GM12878 (cell line): ENCODE data around the gene DBNDD2.

Experiments
- MYC ChIP-seq: IDR thresholded peaks from 2 replicates; pipeline ENCODE4 v1.6.1; 2011; ENCODE audit warnings: mild to moderate bottlenecking, low read length, moderate library complexity, inconsistent platforms; ENCODE audit not compliant: insufficient read depth, insufficient replicate concordance, insufficient read length, severe bottlenecking
- NBN ChIP-seq: fragments of 450-650 bp; IDR thresholded peaks from 2 replicates; pipeline ENCODE4 v1.6.1; 2016
- POLR2A ChIP-seq: IDR thresholded peaks from 2 replicates; pipeline ENCODE4 v1.6.1; 2011; ENCODE audit warnings: low read depth, mild to moderate bottlenecking, low read length
- RCOR1 ChIP-seq: conservative IDR thresholded peaks from 2 replicates; pipeline ENCODE4 v1.6.1; 2012; ENCODE audit warnings: low read depth, low read length, improper control_type of control experiment
- SIN3A ChIP-seq: IDR thresholded peaks from 2 replicates; pipeline ENCODE4 v1.6.1; 2012; ENCODE audit warnings: low read depth, low read length, improper control_type of control experiment
- ZNF217 ChIP-seq: fragments of 450-650 bp; IDR thresholded peaks from 2 replicates; pipeline ENCODE4 v1.6.1; 2017; ENCODE audit warnings: antibody characterized with exemption, mild to moderate bottlenecking
- TF ChIP-seq, protein P1 (sequence below), 3 experiments: IDR thresholded peaks in 2 of 3; conservative IDR thresholded peaks in 1 of 3; 2 replicates each; pipeline ENCODE4 v1.5.1; 2011; ENCODE audit warnings: low read depth in 3 of 3, low read length in 3 of 3, mild to moderate bottlenecking in 3 of 3, control low read depth in 2 of 3, moderate library complexity in 2 of 3, inconsistent platforms in 1 of 3, mixed read lengths in 1 of 3; ENCODE audit not compliant: control insufficient read depth in 2 of 3, insufficient read depth in 1 of 3; ENCODE audit errors: extremely low read depth in 1 of 3
- TF ChIP-seq, protein P2 (sequence below): IDR thresholded peaks from 2 replicates; pipeline ENCODE4 v1.6.1; 2012; ENCODE audit warnings: low read depth, low read length, improper control_type of control experiment

DNA sequence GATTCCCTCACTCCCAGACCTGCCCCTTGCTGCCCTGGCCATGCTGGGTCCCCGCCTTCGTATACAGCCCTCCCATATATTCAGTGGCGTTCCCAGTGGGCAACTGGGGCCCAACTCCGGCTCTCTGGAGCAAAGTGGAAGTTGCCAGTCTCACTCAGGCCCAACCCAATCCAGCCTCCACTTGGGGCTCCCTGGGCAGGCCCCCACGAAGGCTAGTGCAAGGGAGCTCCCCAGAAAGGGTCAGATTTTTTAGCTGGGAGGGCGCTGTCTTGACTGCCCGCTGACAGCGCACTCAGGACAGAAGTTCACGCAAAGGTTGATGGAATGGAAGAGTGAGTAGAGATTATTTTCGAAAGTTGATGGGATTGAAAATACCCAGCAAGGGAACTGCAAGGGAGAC, 35.8 kb upstream of the DBNDD2 start:
- TF ChIP-seq POLR2A (no peak), SIN3A (no peak), RCOR1 (no peak), ZNF217 (no peak), MYC (no peak), NBN (no peak)
- TF ChIP-seq, protein P1, sequence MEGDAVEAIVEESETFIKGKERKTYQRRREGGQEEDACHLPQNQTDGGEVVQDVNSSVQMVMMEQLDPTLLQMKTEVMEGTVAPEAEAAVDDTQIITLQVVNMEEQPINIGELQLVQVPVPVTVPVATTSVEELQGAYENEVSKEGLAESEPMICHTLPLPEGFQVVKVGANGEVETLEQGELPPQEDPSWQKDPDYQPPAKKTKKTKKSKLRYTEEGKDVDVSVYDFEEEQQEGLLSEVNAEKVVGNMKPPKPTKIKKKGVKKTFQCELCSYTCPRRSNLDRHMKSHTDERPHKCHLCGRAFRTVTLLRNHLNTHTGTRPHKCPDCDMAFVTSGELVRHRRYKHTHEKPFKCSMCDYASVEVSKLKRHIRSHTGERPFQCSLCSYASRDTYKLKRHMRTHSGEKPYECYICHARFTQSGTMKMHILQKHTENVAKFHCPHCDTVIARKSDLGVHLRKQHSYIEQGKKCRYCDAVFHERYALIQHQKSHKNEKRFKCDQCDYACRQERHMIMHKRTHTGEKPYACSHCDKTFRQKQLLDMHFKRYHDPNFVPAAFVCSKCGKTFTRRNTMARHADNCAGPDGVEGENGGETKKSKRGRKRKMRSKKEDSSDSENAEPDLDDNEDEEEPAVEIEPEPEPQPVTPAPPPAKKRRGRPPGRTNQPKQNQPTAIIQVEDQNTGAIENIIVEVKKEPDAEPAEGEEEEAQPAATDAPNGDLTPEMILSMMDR (IDR thresholded peaks at IDR 0.05 in 2 of 3, conservative IDR thresholded peaks at IDR 0.05 in 1 of 3; ENCODE audit: control insufficient read depth in 2 of 3, extremely low read depth in 1 of 3, insufficient read depth in 1 of 3, low read depth in 3 of 3, low read length in 3 of 3): no peak
- TF ChIP-seq, protein P2, sequence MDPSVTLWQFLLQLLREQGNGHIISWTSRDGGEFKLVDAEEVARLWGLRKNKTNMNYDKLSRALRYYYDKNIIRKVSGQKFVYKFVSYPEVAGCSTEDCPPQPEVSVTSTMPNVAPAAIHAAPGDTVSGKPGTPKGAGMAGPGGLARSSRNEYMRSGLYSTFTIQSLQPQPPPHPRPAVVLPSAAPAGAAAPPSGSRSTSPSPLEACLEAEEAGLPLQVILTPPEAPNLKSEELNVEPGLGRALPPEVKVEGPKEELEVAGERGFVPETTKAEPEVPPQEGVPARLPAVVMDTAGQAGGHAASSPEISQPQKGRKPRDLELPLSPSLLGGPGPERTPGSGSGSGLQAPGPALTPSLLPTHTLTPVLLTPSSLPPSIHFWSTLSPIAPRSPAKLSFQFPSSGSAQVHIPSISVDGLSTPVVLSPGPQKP: no peak
